Sigmoid colon (tissue), 3 donors: ENCODE results near the gene LHFPL2.

Source experiments
- CTCF ChIP-seq, 4 experiments: fragments of 450-650 bp in 3 of 4; fragments of 200-600 bp in 1 of 4; IDR thresholded peaks; one replicate each; pipeline ENCODE4 v1.5.1; 2016 to 2019; ENCODE audit warnings: antibody characterized with exemption in 4 of 4, mild to moderate bottlenecking in 3 of 4, moderate library complexity in 2 of 4
- POLR2A ChIP-seq, 2 donors: fragments of 450-650 bp; IDR thresholded peaks; one replicate each; pipeline ENCODE4 v1.6.1; 2016; ENCODE audit warnings: antibody characterized with exemption in 2 of 2, mild to moderate bottlenecking in 2 of 2, moderate library complexity in 2 of 2

- no peak for TF ChIP-seq POLR2A (IDR thresholded peaks at IDR 0.05)
- no peak for TF ChIP-seq CTCF (IDR thresholded peaks at IDR 0.05)
Observed at GRCh38 chr5:78447775-78448424, 200.7 kb downstream of the LHFPL2 start.
